Ishikawa (cell line): ENCODE results near the gene PCP4.

Experiments
- CEBPB ChIP-seq: IDR thresholded peaks from 2 replicates; pipeline ENCODE4 v1.6.1; 2012
- CREB1 ChIP-seq: IDR thresholded peaks from 2 replicates; pipeline ENCODE4 v1.6.1; 2012; ENCODE audit warnings: low read depth
- EGR1 ChIP-seq: IDR thresholded peaks from 2 replicates; pipeline ENCODE4 v1.6.1; 2012
- EP300 ChIP-seq: IDR thresholded peaks from 2 replicates; pipeline ENCODE4 v1.6.1; 2012; ENCODE audit warnings: borderline replicate concordance
- FOXM1 ChIP-seq: IDR thresholded peaks from 2 replicates; pipeline ENCODE4 v1.6.1; 2012; ENCODE audit warnings: low read depth, borderline replicate concordance
- NFIC ChIP-seq: IDR thresholded peaks from 2 replicates; pipeline ENCODE4 v1.6.1; 2012
- RAD21 ChIP-seq: IDR thresholded peaks from 2 replicates; pipeline ENCODE4 v1.6.1; 2012; ENCODE audit warnings: low read depth
- TAF1 ChIP-seq: IDR thresholded peaks from 2 replicates; pipeline ENCODE4 v1.6.1; 2012; ENCODE audit warnings: low read depth, mild to moderate bottlenecking
- TCF12 ChIP-seq: IDR thresholded peaks from 2 replicates; pipeline ENCODE4 v1.6.1; 2012; ENCODE audit warnings: low read depth
- TEAD4 ChIP-seq: IDR thresholded peaks from 2 replicates; pipeline ENCODE4 v1.6.1; 2012
- YY1 ChIP-seq: IDR thresholded peaks from 2 replicates; pipeline ENCODE4 v1.6.1; 2012; ENCODE audit warnings: low read depth
- ZBTB7A ChIP-seq: IDR thresholded peaks from 2 replicates; pipeline ENCODE4 v1.6.1; 2012; ENCODE audit warnings: low read depth
- TF ChIP-seq, protein P1 (sequence below): IDR thresholded peaks from 2 replicates; pipeline ENCODE4 v1.6.1; 2012
- TF ChIP-seq, protein P2 (sequence below): IDR thresholded peaks from 2 replicates; pipeline ENCODE4 v1.6.1; 2012; ENCODE audit warnings: low read depth, mild to moderate bottlenecking
- TF ChIP-seq, protein P3 (sequence below): IDR thresholded peaks from 2 replicates; pipeline ENCODE4 v1.6.1; 2012

The PCP4 gene

DNA sequence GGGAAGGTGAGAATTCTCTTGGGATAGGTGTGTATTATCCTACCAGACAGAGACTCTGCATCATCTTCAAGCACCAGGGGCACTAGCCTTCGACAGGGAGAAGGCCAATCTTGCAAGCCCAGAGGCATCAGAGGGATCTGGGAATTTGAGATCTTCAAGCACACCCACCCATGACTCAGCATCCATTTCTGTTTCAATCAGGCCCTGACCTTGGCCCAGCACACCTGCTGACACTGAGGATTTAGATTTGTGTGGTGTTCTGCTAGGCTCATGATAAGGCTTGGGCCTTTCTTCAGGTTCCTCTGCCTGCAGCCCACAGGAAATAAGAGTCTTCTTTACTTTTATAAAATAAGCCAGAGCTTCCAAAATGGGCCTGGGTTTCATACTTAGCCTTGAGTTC lies 6.6 kb upstream of the PCP4 start:
- TF ChIP-seq TEAD4 = no peak
- TF ChIP-seq TCF12 = no peak
- TF ChIP-seq NFIC = no peak
- no peak for TF ChIP-seq CEBPB
- TF ChIP-seq, protein P1, sequence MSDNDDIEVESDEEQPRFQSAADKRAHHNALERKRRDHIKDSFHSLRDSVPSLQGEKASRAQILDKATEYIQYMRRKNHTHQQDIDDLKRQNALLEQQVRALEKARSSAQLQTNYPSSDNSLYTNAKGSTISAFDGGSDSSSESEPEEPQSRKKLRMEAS = no peak
- no peak for TF ChIP-seq CREB1
- TF ChIP-seq, protein P2, sequence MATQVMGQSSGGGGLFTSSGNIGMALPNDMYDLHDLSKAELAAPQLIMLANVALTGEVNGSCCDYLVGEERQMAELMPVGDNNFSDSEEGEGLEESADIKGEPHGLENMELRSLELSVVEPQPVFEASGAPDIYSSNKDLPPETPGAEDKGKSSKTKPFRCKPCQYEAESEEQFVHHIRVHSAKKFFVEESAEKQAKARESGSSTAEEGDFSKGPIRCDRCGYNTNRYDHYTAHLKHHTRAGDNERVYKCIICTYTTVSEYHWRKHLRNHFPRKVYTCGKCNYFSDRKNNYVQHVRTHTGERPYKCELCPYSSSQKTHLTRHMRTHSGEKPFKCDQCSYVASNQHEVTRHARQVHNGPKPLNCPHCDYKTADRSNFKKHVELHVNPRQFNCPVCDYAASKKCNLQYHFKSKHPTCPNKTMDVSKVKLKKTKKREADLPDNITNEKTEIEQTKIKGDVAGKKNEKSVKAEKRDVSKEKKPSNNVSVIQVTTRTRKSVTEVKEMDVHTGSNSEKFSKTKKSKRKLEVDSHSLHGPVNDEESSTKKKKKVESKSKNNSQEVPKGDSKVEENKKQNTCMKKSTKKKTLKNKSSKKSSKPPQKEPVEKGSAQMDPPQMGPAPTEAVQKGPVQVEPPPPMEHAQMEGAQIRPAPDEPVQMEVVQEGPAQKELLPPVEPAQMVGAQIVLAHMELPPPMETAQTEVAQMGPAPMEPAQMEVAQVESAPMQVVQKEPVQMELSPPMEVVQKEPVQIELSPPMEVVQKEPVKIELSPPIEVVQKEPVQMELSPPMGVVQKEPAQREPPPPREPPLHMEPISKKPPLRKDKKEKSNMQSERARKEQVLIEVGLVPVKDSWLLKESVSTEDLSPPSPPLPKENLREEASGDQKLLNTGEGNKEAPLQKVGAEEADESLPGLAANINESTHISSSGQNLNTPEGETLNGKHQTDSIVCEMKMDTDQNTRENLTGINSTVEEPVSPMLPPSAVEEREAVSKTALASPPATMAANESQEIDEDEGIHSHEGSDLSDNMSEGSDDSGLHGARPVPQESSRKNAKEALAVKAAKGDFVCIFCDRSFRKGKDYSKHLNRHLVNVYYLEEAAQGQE = no peak

DNA sequence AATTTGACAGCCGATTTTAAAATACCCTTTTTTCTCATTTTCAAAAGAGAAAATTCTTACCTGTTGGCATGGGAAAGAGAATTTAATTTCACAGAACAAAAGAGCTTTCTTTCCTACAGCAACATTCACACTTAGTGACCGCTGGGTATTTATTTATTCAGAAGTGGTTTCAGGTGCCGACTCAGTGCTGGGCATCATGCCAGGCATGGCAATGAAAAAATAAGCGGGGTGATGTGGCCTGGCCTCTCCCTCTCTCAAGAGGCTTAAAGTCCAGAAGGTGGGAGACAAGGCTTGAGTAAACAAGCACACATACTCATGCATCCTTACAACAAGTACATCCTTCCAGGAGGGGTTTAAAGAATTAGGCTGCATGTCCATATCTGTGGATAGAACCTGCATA lies 4.1 kb upstream of the PCP4 start:
- peak; percentile 68 for TF ChIP-seq NFIC
- no peak for TF ChIP-seq FOXM1
- no peak for TF ChIP-seq RAD21
- peak; percentile 26; the same call in 1 of the 2 replicates for TF ChIP-seq EP300
- no peak for TF ChIP-seq TAF1
- TF ChIP-seq CEBPB = no peak
- TF ChIP-seq, protein P2 = no peak
- no peak for TF ChIP-seq YY1
- no peak for TF ChIP-seq CREB1
- no peak; the same call in 1 of the 2 replicates for TF ChIP-seq TEAD4
- no peak for TF ChIP-seq ZBTB7A
- TF ChIP-seq, protein P3, sequence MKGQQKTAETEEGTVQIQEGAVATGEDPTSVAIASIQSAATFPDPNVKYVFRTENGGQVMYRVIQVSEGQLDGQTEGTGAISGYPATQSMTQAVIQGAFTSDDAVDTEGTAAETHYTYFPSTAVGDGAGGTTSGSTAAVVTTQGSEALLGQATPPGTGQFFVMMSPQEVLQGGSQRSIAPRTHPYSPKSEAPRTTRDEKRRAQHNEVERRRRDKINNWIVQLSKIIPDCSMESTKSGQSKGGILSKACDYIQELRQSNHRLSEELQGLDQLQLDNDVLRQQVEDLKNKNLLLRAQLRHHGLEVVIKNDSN = no peak
- no peak for TF ChIP-seq EGR1
- TF ChIP-seq TCF12 = no peak
- TF ChIP-seq, protein P1 = no peak

DNA sequence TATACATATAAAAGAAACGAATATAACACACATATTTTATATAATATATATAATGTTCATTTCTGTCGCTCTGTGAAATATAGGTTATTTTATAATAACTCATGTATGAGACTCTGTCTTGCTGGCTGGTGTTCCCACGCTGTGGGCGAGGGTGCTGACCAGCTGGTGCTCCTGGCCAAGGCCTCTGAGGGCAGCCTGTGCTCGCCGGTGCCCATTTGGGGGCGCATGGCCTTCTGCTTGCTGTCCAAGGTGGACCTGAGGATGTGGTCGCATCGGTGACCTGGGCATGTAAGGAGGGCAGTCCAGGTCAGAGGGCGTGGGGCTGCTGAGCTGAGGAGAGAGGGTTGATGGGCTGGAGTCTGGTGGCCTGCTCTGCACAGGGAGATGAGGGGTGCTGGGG lies 1.1 kb upstream of the PCP4 start:
- TF ChIP-seq, protein P2 = no peak
- TF ChIP-seq NFIC (no peak), ZBTB7A (no peak), CEBPB (no peak), FOXM1 (no peak), YY1 (no peak), EP300 (no peak), RAD21 (no peak), TEAD4 (no peak), CREB1 (no peak)
- TF ChIP-seq, protein P1 = no peak
- TF ChIP-seq, protein P3 = no peak

DNA sequence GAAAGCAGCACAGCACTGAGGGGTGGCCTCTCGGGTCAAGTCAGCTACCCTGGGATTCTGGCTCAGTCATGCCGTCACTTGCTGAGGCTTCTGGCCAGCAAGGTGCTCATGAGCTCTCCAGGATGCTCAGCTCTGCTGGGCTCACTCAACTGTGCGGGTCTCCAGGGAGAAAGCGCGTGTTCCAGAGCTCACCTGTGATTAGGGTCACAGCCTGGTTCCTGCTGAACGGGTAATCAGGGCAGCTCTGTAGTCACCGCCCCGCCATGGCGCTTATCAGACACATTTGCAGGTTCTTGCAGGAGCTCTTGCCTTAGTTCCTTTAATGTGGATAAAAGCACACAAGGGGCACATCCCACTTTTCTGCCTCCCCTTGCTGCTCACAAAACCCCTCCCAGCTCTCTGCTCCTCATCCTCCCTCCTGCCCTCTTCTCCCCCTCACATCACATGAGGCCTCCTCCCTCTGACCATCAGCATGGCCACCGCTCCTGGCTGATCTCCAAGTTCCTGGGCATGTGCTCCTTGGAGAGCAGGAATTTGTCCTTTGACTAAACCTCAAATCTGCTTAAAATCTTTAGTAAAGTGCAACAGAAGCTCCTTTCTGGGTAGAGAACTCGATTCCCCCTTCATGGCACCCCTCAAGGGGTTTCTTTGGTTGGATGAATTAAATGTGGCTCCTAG lies 2.0 kb downstream of the PCP4 start:
- TF ChIP-seq, protein P1 = no peak
- TF ChIP-seq ZBTB7A = no peak
- TF ChIP-seq, protein P2 = no peak
- no peak for TF ChIP-seq TAF1
- TF ChIP-seq, protein P3 = no peak
- TF ChIP-seq CREB1 = no peak
- no peak for TF ChIP-seq NFIC
- TF ChIP-seq FOXM1 = no peak
- no peak for TF ChIP-seq RAD21
